ENCODE measurements around the gene TPRKB.

GRCh38 chr2:73728711-73729110 is 8.4 kb downstream of the TPRKB start:
- TF ChIP-seq, protein P1, sequence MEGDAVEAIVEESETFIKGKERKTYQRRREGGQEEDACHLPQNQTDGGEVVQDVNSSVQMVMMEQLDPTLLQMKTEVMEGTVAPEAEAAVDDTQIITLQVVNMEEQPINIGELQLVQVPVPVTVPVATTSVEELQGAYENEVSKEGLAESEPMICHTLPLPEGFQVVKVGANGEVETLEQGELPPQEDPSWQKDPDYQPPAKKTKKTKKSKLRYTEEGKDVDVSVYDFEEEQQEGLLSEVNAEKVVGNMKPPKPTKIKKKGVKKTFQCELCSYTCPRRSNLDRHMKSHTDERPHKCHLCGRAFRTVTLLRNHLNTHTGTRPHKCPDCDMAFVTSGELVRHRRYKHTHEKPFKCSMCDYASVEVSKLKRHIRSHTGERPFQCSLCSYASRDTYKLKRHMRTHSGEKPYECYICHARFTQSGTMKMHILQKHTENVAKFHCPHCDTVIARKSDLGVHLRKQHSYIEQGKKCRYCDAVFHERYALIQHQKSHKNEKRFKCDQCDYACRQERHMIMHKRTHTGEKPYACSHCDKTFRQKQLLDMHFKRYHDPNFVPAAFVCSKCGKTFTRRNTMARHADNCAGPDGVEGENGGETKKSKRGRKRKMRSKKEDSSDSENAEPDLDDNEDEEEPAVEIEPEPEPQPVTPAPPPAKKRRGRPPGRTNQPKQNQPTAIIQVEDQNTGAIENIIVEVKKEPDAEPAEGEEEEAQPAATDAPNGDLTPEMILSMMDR (IDR thresholded peaks at IDR 0.05; ENCODE audit: low read depth, low read length) = no peak
- no peak for TF ChIP-seq EZH2phosphoT487 (IDR thresholded peaks at IDR 0.05; ENCODE audit: low read depth)
